Measurements from ENCODE around the gene ZNF148.
A peak's percentile ranks its signal among the peaks of the same experiment; 100 is the strongest.

Gene ZNF148

DNA sequence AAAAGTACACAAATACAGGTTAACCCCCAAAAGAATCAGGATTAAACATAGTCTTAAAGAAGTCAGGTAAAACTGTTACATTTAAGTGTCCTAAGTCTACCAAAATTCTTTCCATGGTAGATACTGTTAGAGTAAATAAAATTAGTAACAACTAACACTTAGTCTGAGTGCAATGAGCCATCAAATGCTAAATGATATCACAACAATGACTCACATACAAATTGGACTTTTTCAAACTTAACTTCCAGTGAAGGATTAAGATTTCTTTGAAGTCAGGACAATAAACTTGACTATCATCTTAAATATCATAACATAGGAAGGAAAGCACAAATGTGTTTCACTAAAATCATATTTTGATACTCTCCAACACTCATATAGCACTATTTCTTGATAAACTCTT lies 43.9 kb downstream of the ZNF148 start:
- DNase-seq (ENCODE audit: low spot score): no peak

- DNase-seq (ENCODE audit: low spot score): no peak
Observed at GRCh38 chr3:125326957-125327356, 48.2 kb downstream of the ZNF148 start.

DNA sequence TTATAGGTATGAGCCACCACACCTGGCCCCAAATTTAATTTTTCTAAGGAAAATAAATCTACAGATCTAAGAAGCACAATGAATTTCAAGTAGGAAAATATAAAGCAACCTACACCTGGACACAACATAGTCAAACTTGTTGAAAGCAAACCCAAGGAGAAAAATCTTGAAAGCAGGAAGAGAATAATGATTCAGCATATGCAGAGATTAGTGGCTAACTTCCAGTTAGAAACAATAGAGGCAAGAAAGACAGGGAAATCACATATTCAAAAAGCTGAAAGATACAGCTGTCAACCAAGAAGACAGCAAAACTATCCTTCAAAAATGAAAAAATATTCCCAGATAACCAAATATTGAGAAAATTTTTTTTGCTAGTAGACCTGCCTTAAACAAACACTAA lies 49.4 kb downstream of the ZNF148 start:
- DNase-seq (ENCODE audit: low spot score): no peak

- DNase-seq (ENCODE audit: low spot score): no peak
Observed at GRCh38 chr3:125324341-125324740, 50.8 kb downstream of the ZNF148 start.

GRCh38 chr3:125322917-125323316 lies 52.2 kb downstream of the ZNF148 start:
- no peak for DNase-seq (ENCODE audit: low spot score)

DNA sequence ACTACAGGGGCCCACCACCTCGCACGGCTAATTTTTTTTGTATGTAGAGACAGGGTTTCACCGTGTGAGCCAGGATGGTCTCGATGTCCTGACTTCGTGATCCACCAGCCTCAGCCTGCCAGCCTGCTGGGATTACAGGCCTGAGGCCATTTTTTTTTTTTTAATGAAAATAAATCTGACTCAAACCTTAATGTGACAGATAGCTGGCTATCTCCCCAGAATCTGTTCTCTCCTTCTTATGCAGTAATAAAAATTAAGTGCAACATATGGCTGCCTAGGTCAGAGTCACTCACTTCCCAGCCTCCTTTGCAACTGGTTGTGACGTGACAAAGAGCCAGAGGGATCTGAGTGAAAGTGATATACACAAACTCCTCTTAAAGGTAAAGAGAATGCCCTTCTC lies 53.0 kb downstream of the ZNF148 start:
- DNase-seq (ENCODE audit: low spot score): no peak

DNA sequence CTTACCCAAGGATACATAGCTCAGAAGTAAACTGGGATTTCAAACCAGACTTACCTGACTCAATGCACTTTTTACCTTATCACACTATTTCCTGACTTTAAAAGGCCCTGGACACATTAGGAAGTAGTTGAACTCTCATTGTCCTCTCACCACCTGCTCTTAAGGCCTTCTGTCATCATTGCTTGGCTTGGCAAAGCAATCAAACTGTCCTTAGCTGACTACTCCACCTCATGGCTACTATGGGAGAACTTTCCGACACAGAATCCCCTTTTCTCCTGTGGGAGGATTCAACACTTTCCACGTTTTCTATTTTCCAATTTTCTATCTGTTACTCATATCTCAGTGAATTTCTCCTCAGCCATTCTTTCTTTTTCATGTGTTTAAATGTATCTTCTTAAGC lies 55.4 kb downstream of the ZNF148 start:
- no peak for DNase-seq (ENCODE audit: low spot score)

DNA sequence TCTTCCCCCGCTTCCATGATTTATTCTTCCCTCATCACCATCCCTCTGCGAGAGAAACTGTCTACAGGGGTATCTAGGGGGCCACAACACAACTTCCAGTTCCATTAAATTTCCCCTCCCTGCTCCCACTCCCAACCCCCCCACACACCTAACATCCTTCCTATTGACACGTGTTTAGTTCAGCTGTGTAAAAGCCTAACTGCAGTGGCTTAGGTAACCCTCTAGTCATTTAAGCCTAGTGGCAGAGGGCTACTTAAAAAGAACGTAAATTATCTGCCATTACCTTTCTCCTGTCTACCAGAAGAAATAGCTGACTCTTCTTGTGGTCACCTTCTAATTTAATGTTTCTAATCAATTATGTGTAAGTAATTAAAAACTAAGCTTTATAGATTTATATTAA lies 56.3 kb downstream of the ZNF148 start:
- DNase-seq (ENCODE audit: low spot score): no peak

DNA sequence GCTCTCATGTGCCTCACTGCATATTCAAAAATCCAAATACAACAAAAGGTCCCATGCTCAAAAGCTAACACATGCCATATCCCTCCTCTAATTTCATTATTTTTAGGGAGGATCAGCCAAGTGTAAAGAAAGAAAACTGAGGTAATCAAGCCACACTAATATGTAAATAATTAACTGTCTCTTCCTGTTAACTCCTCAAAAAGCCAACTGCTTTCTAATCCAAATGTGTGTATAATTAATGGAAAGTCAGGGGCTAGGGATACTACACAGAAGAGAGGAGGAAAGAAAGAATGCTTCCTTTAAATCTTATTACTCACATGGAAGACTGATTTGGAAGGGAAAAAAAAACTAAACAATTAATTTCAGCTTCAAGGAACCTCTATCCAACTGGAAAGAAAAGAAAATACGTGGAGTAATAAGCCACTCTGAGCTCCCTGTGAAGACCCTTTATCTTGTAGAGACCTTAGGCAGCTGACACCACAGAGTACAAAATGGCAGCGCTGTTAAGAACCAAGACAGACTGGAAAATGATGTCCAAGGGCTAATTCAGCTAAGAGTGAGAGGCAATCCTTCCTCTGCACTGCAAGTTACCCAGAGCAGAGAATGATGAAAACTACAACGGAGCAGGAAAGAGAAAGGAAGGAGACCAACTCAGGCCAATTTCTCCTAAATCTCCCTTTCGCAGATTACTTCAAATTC lies 56.8 kb downstream of the ZNF148 start:
- no peak for DNase-seq (ENCODE audit: low spot score)

DNA sequence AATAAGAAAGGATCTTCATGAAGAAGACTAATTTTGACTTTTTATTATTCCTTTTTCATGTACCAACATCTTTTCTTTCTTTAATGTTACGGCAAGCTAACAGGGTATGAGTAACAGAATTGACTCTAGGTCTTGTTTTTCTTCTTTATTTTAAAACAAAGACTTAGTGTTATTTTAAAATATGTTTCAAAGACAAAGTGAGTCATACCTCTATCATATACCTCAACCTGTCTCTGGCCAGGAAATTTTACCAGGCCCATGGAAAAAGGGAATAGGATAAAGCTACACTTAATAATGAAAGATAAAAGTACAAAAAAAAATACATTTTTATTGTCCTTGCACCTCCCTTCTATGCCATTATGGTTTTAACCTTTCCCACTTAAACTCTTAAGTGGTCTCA lies 57.4 kb downstream of the ZNF148 start:
- DNase-seq (ENCODE audit: low spot score): no peak

DNA sequence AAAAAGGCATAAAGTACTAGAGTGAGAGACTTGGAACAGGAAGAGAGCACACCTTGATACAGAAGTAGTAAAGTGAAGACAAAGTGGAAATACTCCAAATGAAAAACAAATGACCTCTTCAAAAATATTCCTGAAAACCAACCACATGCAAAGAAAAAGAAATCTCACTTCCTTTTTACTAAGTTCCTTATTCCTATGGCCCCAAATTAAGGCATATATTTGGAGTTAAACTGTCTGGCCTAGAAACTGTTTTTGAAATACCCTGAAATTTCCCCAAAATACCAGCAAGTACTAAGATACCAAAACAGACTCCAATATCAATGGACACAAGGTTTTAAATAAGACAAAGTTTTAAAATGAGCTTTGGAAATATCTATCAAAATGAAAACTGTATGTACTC lies 58.2 kb downstream of the ZNF148 start:
- DNase-seq (ENCODE audit: low spot score): no peak

DNA sequence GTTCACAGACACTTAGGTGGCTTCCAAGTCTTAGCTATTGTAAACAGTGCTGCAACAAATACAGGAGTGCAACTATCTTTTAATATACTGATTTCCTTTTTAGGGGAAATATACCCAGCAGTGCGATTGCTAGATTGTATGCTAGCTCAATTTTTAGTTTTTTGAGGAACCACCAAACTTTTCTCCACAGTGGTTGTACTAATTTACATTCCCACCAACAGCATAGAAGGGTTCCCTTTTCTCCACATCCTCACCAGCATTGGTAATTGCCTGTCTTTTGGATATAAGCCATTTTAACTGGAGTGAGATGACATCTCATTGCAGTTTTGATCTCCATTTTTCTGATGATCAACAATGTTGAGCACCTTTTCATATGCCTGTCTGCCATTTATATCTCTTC lies 58.9 kb downstream of the ZNF148 start:
- no peak for DNase-seq (ENCODE audit: low spot score)

- DNase-seq (ENCODE audit: low spot score): no peak
Observed at GRCh38 chr3:125313060-125313635, 62.0 kb downstream of the ZNF148 start.

DNA sequence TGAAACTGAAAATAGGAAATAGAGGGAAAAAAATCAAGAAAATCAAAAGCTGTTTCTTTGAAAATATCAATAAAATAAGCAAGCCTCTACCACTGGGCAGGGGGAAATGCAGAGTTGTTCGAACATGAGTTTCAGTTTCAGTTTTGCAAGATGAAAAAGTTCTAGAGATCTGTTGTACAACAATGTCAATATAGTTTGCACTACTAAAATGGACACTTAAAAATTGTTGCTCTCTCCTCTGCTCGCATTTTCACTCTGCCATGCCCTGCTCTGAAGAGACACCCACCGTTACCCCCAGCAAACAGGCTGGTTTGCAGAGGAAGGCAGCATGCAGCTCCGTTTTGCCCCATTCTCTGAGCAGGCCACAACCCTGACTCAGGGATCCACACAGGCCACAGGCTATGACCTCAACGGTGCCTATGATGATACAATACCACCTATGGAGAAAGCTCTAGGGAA lies 64.5 kb downstream of the ZNF148 start:
- DNase-seq (ENCODE audit: low spot score): peak; percentile 14

- no peak for DNase-seq (ENCODE audit: low spot score)
Observed at GRCh38 chr3:125309476-125309875, 65.6 kb downstream of the ZNF148 start.

- DNase-seq (ENCODE audit: low spot score): no peak
Observed at GRCh38 chr3:125306620-125307019, 68.5 kb downstream of the ZNF148 start.

GRCh38 chr3:125302932-125303331 lies 72.2 kb downstream of the ZNF148 start:
- DNase-seq (ENCODE audit: low spot score): no peak

GRCh38 chr3:125300416-125300815 lies 74.7 kb downstream of the ZNF148 start:
- no peak for DNase-seq (ENCODE audit: low spot score)

DNA sequence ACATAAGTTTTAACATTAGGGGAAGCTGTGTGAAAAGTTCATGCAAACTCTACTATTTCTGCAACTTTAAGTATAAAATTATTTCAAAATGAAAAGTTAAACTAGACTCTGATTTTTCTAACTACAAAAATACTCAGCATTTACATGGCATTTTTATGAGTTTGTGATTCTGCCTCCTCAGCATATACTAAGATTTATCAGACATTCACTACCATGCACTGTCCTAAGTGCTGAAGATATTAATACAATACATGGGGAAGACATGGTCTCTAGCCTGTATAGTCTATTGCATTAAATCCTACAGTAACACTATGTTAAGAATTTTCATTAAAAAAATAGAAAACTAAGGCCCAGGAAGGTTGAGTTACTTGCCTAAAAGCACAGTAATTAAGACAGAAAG lies 80.7 kb downstream of the ZNF148 start:
- no peak for DNase-seq (ENCODE audit: low spot score)

GRCh38 chr3:125292015-125292414 lies 83.1 kb downstream of the ZNF148 start:
- DNase-seq (ENCODE audit: low spot score): no peak

GRCh38 chr3:125289429-125289981 lies 85.6 kb downstream of the ZNF148 start:
- no peak for DNase-seq (ENCODE audit: low spot score)

DNA sequence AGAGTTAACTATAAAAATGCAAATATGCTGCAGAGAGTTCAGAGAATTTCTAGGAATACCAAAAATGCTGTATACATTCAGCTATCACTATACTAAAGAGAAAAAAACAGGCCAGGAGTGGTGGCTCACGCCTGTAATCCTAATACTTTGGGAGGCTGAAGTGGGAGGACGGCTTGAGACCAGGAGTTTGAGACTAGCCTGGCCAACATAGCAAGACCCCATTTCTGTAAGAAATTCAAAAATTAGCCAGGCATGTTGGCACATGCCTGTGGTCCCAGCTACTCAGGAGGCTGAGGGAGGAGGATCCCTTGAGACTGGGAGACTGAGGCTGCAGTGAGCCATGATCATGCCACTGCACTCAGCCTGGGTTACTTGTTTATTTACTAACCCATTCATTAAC lies 87.9 kb downstream of the ZNF148 start:
- no peak for DNase-seq (ENCODE audit: low spot score)

GRCh38 chr3:125281381-125281780 lies 93.7 kb downstream of the ZNF148 start:
- no peak for DNase-seq (ENCODE audit: low spot score)
